ENCODE measurements around the gene VAT1L. TPM values are rescaled to one million over a fixed set of nuclear protein-coding genes. Genes with fewer than 3 reads are reported as not detected.
A peak's percentile ranks its signal among the peaks of the same experiment; 100 is the strongest.

The VAT1L gene
- total and polyA plus RNA-seq, 5 donors from 2014 or later, result not detected

- no peak overlapping the region for H3K27ac Mint-ChIP-seq
- Histone ChIP-seq H3K4me1 (ENCODE audit: control insufficient read depth, insufficient read depth, low read length, poor library complexity, severe bottlenecking) (no peaks in the 10 kb centered on the region), H3K27ac (ENCODE audit: insufficient read depth, low read length, poor library complexity, severe bottlenecking) (no peak overlapping the region), H3K4me3 (ENCODE audit: low read depth, low read length) (no peak overlapping the region), H3K27me3 (ENCODE audit: control insufficient read depth, insufficient read depth, low read length) (no peaks in the 10 kb centered on the region), H3K9me3 (ENCODE audit: control insufficient read depth in 2 of 2, low read length in 2 of 2) (no peaks in the 10 kb centered on the region), H3K36me3 (ENCODE audit: control insufficient read depth, insufficient read depth, low read length) (no peaks in the 10 kb centered on the region)
- DNase-seq (no peak), ATAC-seq (ENCODE audit: low read depth in 2 of 2) (no peak)
- peaks cover 5% of the 10 kb centered on the region for H3K27me3 Mint-ChIP-seq
- no peaks in the 10 kb centered on the region for H3K36me3 Mint-ChIP-seq
- H3K4me3 Mint-ChIP-seq, result no peak overlapping the region
- H3K9me3 Mint-ChIP-seq, result peaks cover 0 to 1% (median 0%) of the 10 kb centered on the region in 7 donors
- H3K4me1 Mint-ChIP-seq, result no peaks in the 10 kb centered on the region
Observed at GRCh38 chr16:77949445-77949844, 161.1 kb downstream of the VAT1L start.

- no peak overlapping the region for H3K4me3 Mint-ChIP-seq
- H3K27me3 Mint-ChIP-seq, result peaks cover 5% of the 10 kb centered on the region
- no peak overlapping the region for H3K27ac Mint-ChIP-seq
Observed at GRCh38 chr16:77951788-77952187, 163.4 kb downstream of the VAT1L start.

DNA sequence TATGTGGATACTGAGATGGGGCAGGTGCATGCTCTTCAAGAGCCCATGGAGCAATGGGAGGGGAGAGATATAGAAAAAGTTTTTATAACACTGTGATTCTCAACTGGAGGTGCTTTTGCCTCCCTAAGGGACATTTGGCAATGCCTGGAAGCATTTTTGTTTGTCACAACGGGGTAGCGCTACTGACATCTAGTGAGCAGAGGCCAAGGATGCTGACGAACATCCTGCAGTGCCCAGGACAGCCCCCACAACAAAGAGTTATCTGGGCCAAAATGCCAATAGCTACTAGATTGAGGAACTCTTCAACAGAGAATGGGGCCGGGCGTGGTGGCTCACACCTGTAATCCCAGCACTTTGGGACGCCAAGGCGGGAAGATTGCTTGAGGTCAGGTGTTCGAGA lies 166.8 kb downstream of the VAT1L start:
- ATAC-seq (ENCODE audit: low read depth in 2 of 2) (no peak), DNase-seq (no peak)
- Histone ChIP-seq H3K27ac (ENCODE audit: insufficient read depth, low read length, poor library complexity, severe bottlenecking) (no peak overlapping the region), H3K4me1 (ENCODE audit: control insufficient read depth, insufficient read depth, low read length, poor library complexity, severe bottlenecking) (no peaks in the 10 kb centered on the region), H3K9me3 (ENCODE audit: control insufficient read depth in 2 of 2, low read length in 2 of 2) (no peaks in the 10 kb centered on the region), H3K27me3 (ENCODE audit: control insufficient read depth, insufficient read depth, low read length) (no peaks in the 10 kb centered on the region), H3K4me3 (ENCODE audit: low read depth, low read length) (no peak overlapping the region), H3K36me3 (ENCODE audit: control insufficient read depth, insufficient read depth, low read length) (no peaks in the 10 kb centered on the region)
- Mint-ChIP-seq H3K4me3 (no peak overlapping the region), H3K4me1 (no peaks in the 10 kb centered on the region), H3K27ac (no peak overlapping the region), H3K27me3 (peaks cover 6% of the 10 kb centered on the region), H3K36me3 (no peaks in the 10 kb centered on the region), H3K9me3 (no peaks in the 10 kb centered on the region)

More at GRCh38 chr16:77951788-77952187, 163.4 kb downstream of the VAT1L start:
- no peaks in the 10 kb centered on the region for H3K4me1 Mint-ChIP-seq
- Histone ChIP-seq H3K27me3 (ENCODE audit: control insufficient read depth, insufficient read depth, low read length) (no peaks in the 10 kb centered on the region), H3K9me3 (ENCODE audit: control insufficient read depth in 2 of 2, low read length in 2 of 2) (no peaks in the 10 kb centered on the region), H3K4me3 (ENCODE audit: low read depth, low read length) (no peak overlapping the region), H3K27ac (ENCODE audit: insufficient read depth, low read length, poor library complexity, severe bottlenecking) (no peak overlapping the region), H3K36me3 (ENCODE audit: control insufficient read depth, insufficient read depth, low read length) (no peaks in the 10 kb centered on the region), H3K4me1 (ENCODE audit: control insufficient read depth, insufficient read depth, low read length, poor library complexity, severe bottlenecking) (no peaks in the 10 kb centered on the region)
- no peaks in the 10 kb centered on the region for H3K36me3 Mint-ChIP-seq
- ATAC-seq (ENCODE audit: low read depth in 2 of 2) (no peak), DNase-seq (peak in 1 of 3 donors; percentile 30)
- peaks cover 0 to 1% (median 0%) of the 10 kb centered on the region in 7 donors for H3K9me3 Mint-ChIP-seq

DNA sequence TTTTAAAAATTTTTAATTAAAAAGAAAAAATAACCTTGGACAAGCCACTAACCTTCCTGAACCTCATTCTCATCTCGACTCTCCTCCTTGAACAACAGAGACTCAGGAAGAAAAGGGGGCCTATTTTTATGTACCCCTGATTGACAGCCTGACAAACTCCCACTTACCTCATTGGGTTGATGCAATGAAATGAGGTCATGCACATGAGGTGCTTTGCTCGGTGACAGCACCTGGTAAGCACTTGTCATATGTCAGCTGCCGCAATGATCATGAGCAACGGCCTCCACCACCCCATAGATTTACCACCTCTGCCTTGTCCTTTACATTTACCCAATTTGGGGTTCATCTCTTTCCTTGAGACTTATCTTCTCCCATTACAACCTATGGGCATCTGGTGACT lies 167.9 kb downstream of the VAT1L start:
- no peak overlapping the region for H3K27ac ChIP-seq (ENCODE audit: insufficient read depth, low read length, poor library complexity, severe bottlenecking)
- no peaks in the 10 kb centered on the region for H3K27me3 ChIP-seq (ENCODE audit: control insufficient read depth, insufficient read depth, low read length)
- ATAC-seq (ENCODE audit: low read depth in 2 of 2), result no peak
- H3K4me3 ChIP-seq (ENCODE audit: low read depth, low read length), result no peak overlapping the region
- H3K4me1 Mint-ChIP-seq, result no peaks in the 10 kb centered on the region
- H3K27me3 Mint-ChIP-seq, result peaks cover 6% of the 10 kb centered on the region
- no peak overlapping the region for H3K27ac Mint-ChIP-seq
- no peaks in the 10 kb centered on the region for H3K9me3 ChIP-seq (ENCODE audit: control insufficient read depth in 2 of 2, low read length in 2 of 2)
- no peaks in the 10 kb centered on the region for H3K4me1 ChIP-seq (ENCODE audit: control insufficient read depth, insufficient read depth, low read length, poor library complexity, severe bottlenecking)
- H3K36me3 ChIP-seq (ENCODE audit: control insufficient read depth, insufficient read depth, low read length), result no peaks in the 10 kb centered on the region
- H3K36me3 Mint-ChIP-seq, result no peaks in the 10 kb centered on the region
- H3K4me3 Mint-ChIP-seq, result no peak overlapping the region
- DNase-seq, result no peak
- H3K9me3 Mint-ChIP-seq, result no peaks in the 10 kb centered on the region

DNA sequence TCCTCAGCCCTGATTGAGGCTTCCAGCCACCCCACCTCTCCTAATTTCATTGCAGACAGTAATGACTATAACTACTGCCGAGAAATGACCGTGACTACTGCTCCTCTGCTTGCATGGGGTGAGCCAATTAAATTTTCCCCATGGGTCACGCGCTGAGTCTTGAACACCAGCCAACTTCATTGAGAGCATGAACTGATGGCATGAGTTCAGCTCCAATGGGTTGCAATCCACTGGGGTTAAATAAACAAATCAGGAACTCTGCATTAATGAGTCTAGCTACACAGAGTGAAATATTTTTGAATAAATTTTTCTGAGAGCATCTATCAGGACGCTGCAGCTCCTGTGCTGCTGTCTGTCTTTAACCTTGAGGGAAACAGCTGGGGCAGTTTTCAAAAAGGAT lies 172.4 kb downstream of the VAT1L start:
- no peak overlapping the region for H3K27ac ChIP-seq (ENCODE audit: insufficient read depth, low read length, poor library complexity, severe bottlenecking)
- no peak overlapping the region for H3K4me3 ChIP-seq (ENCODE audit: low read depth, low read length)
- Mint-ChIP-seq H3K36me3 (no peaks in the 10 kb centered on the region), H3K4me1 (no peaks in the 10 kb centered on the region), H3K9me3 (peaks cover 0 to 2% (median 0%) of the 10 kb centered on the region in 7 donors), H3K27ac (no peak overlapping the region), H3K27me3 (peaks cover 19% of the 10 kb centered on the region), H3K4me3 (no peak overlapping the region)
- no peaks in the 10 kb centered on the region for H3K9me3 ChIP-seq (ENCODE audit: control insufficient read depth in 2 of 2, low read length in 2 of 2)
- ATAC-seq (ENCODE audit: low read depth in 2 of 2) (no peak), DNase-seq (no peak)
- no peaks in the 10 kb centered on the region for H3K4me1 ChIP-seq (ENCODE audit: control insufficient read depth, insufficient read depth, low read length, poor library complexity, severe bottlenecking)
- no peaks in the 10 kb centered on the region for H3K27me3 ChIP-seq (ENCODE audit: control insufficient read depth, insufficient read depth, low read length)
- H3K36me3 ChIP-seq (ENCODE audit: control insufficient read depth, insufficient read depth, low read length), result no peaks in the 10 kb centered on the region

GRCh38 chr16:77961814-77962213 lies 173.4 kb downstream of the VAT1L start:
- Histone ChIP-seq H3K27me3 (ENCODE audit: control insufficient read depth, insufficient read depth, low read length) (no peaks in the 10 kb centered on the region), H3K4me1 (ENCODE audit: control insufficient read depth, insufficient read depth, low read length, poor library complexity, severe bottlenecking) (no peaks in the 10 kb centered on the region), H3K27ac (ENCODE audit: insufficient read depth, low read length, poor library complexity, severe bottlenecking) (no peak overlapping the region), H3K9me3 (ENCODE audit: control insufficient read depth in 2 of 2, low read length in 2 of 2) (no peaks in the 10 kb centered on the region), H3K36me3 (ENCODE audit: control insufficient read depth, insufficient read depth, low read length) (no peaks in the 10 kb centered on the region), H3K4me3 (ENCODE audit: low read depth, low read length) (no peak overlapping the region)
- Mint-ChIP-seq H3K9me3 (peaks cover 0 to 2% (median 0%) of the 10 kb centered on the region in 7 donors), H3K4me1 (no peaks in the 10 kb centered on the region), H3K27me3 (peaks cover 26% of the 10 kb centered on the region), H3K4me3 (no peak overlapping the region), H3K27ac (no peak overlapping the region), H3K36me3 (no peaks in the 10 kb centered on the region)
- DNase-seq (no peak), ATAC-seq (ENCODE audit: low read depth in 2 of 2) (no peak)

- Histone ChIP-seq H3K4me1 (ENCODE audit: control insufficient read depth, insufficient read depth, low read length, poor library complexity, severe bottlenecking) (no peaks in the 10 kb centered on the region), H3K36me3 (ENCODE audit: control insufficient read depth, insufficient read depth, low read length) (no peaks in the 10 kb centered on the region), H3K4me3 (ENCODE audit: low read depth, low read length) (no peak overlapping the region), H3K27ac (ENCODE audit: insufficient read depth, low read length, poor library complexity, severe bottlenecking) (no peak overlapping the region), H3K9me3 (ENCODE audit: control insufficient read depth in 2 of 2, low read length in 2 of 2) (no peaks in the 10 kb centered on the region), H3K27me3 (ENCODE audit: control insufficient read depth, insufficient read depth, low read length) (no peaks in the 10 kb centered on the region)
- no peak for ATAC-seq (ENCODE audit: low read depth in 2 of 2)
- Mint-ChIP-seq H3K9me3 (peaks cover 0 to 2% (median 0%) of the 10 kb centered on the region in 7 donors), H3K27ac (no peak overlapping the region), H3K36me3 (no peaks in the 10 kb centered on the region), H3K27me3 (peaks cover 32% of the 10 kb centered on the region), H3K4me3 (no peak overlapping the region), H3K4me1 (no peaks in the 10 kb centered on the region)
- no peak for DNase-seq
Observed at GRCh38 chr16:77962689-77963088, 174.3 kb downstream of the VAT1L start.

DNA sequence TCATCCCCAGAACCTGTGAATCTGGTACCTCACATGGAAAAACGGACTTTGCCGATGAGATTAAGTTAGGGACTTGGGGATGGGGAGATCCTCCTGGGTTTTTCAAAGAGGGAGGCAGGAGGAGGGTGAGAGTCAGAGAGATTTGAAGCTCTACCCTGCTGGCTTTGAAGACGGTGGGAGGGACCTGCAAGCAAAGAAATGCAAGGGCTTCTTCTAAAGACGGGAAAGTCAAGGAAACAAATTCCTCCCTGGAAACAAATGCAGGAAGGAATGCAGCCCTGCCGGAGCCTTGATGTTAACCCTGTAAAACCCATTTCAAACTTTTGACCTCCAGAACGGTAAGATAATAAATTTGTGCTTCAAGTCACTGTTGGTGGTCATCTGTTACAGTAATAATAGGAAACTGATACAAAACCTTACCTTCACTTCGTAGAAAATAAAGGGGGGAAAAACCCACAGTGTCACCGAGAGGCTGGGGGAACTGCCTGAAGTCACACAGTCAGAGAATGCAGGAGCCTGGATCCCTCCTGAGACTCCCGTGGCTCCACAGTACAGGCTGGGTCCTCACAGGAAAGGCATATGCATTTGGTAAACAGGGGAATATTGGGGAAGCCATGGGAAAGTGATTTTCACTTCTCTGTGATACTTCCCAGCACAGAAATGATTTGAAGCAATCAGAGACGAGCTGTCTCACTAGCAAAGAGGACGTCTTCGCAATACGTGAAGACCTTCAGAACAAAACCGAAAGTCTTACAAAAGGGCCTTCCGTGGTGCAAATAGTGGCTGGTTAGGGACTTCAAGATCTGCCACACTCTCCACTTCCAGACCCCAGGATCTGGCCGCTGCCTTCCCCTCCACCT lies 175.1 kb downstream of the VAT1L start:
- peaks cover 26% of the 10 kb centered on the region for H3K27me3 Mint-ChIP-seq
- no peaks in the 10 kb centered on the region for H3K4me1 Mint-ChIP-seq
- H3K36me3 Mint-ChIP-seq, result no peaks in the 10 kb centered on the region
- peak overlapping the region in 1 of 4 donors; percentile 75 for H3K4me3 Mint-ChIP-seq
- peaks cover 0 to 2% (median 0%) of the 10 kb centered on the region in 7 donors for H3K9me3 Mint-ChIP-seq
- no peak for ATAC-seq (ENCODE audit: low read depth in 2 of 2)
- peak in 1 of 3 donors; percentile 12 for DNase-seq
- peak overlapping the region in 1 of 3 donors; percentile 72 for H3K27ac Mint-ChIP-seq
- Histone ChIP-seq H3K27ac (ENCODE audit: insufficient read depth, low read length, poor library complexity, severe bottlenecking) (no peak overlapping the region), H3K4me1 (ENCODE audit: control insufficient read depth, insufficient read depth, low read length, poor library complexity, severe bottlenecking) (no peaks in the 10 kb centered on the region), H3K4me3 (ENCODE audit: low read depth, low read length) (no peak overlapping the region), H3K36me3 (ENCODE audit: control insufficient read depth, insufficient read depth, low read length) (no peaks in the 10 kb centered on the region), H3K9me3 (ENCODE audit: control insufficient read depth in 2 of 2, low read length in 2 of 2) (no peaks in the 10 kb centered on the region), H3K27me3 (ENCODE audit: control insufficient read depth, insufficient read depth, low read length) (no peaks in the 10 kb centered on the region)

Measured in CD4-positive, CD25-positive, alpha-beta regulatory T cell (primary cell).